Prostate gland (tissue), 2 donors: Measurements from ENCODE around the gene WFIKKN1.

Experiments used
- POLR2AphosphoS5 ChIP-seq: sonication (generic); formaldehyde crosslinking; IDR thresholded peaks from one replicate; pipeline ENCODE4 v1.6.1; 2017; ENCODE audit warnings: antibody characterized with exemption
- TF ChIP-seq, protein P1 (sequence below), 4 experiments: fragments of 200-600 bp in 2 of 4; fragments of 450-650 bp in 2 of 4; sonication (generic) in 2 of 4; IDR thresholded peaks; 1 replicate in 3 of 4; 2 replicates in 1 of 4; pipeline ENCODE4 v1.5.1; 2016 to 2019; ENCODE audit warnings: antibody characterized with exemption in 4 of 4, mild to moderate bottlenecking in 2 of 4, moderate library complexity in 2 of 4

- TF ChIP-seq, protein P1, sequence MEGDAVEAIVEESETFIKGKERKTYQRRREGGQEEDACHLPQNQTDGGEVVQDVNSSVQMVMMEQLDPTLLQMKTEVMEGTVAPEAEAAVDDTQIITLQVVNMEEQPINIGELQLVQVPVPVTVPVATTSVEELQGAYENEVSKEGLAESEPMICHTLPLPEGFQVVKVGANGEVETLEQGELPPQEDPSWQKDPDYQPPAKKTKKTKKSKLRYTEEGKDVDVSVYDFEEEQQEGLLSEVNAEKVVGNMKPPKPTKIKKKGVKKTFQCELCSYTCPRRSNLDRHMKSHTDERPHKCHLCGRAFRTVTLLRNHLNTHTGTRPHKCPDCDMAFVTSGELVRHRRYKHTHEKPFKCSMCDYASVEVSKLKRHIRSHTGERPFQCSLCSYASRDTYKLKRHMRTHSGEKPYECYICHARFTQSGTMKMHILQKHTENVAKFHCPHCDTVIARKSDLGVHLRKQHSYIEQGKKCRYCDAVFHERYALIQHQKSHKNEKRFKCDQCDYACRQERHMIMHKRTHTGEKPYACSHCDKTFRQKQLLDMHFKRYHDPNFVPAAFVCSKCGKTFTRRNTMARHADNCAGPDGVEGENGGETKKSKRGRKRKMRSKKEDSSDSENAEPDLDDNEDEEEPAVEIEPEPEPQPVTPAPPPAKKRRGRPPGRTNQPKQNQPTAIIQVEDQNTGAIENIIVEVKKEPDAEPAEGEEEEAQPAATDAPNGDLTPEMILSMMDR (IDR thresholded peaks at IDR 0.05) = no peak
- TF ChIP-seq POLR2AphosphoS5 = no peak
Observed at GRCh38 chr16:669666-670065, 38.9 kb downstream of the WFIKKN1 start.
